Inflammatory macrophage treated with lipopolysaccharide for 4 hours (primary cell): ENCODE results near the gene MSANTD4.
A peak's percentile ranks its signal among the peaks of the same experiment; 100 is the strongest.
"Not testable (repeated sequence)": the region's sequence is repeated elsewhere in the genome, so short reads cannot be mapped to it uniquely, and the experiment has no call there.

Experiments
- DNase-seq: peaks from one replicate; pipeline ENCODE4 v3.0.0-alpha.2; 2020

Gene MSANTD4

GRCh38 chr11:106012744-106013143 is 9.3 kb downstream of the MSANTD4 start:
- peak; percentile 67 for DNase-seq

GRCh38 chr11:106011481-106011880 is 10.6 kb downstream of the MSANTD4 start:
- no peak for DNase-seq

GRCh38 chr11:106003094-106003493 is 18.9 kb downstream of the MSANTD4 start:
- not testable (repeated sequence) for DNase-seq

GRCh38 chr11:106001304-106002012 is 20.6 kb downstream of the MSANTD4 start:
- no peak for DNase-seq

GRCh38 chr11:105991888-105992287 is 30.2 kb downstream of the MSANTD4 start:
- no peak for DNase-seq

GRCh38 chr11:105989124-105989523 is 32.9 kb downstream of the MSANTD4 start:
- DNase-seq, result no peak

- DNase-seq, result no peak
Measured at GRCh38 chr11:105988197-105988596, 33.8 kb downstream of the MSANTD4 start.

GRCh38 chr11:105986554-105986953 is 35.5 kb downstream of the MSANTD4 start:
- no peak for DNase-seq

- no peak for DNase-seq
Measured at GRCh38 chr11:105979997-105980703, 41.9 kb downstream of the MSANTD4 start.

- DNase-seq, result no peak
Measured at GRCh38 chr11:105975128-105975527, 46.9 kb downstream of the MSANTD4 start.

GRCh38 chr11:105969756-105970155 is 52.3 kb downstream of the MSANTD4 start:
- DNase-seq, result no peak

GRCh38 chr11:105968021-105968697 is 53.9 kb downstream of the MSANTD4 start:
- DNase-seq, result no peak

GRCh38 chr11:105960252-105961245 is 61.5 kb downstream of the MSANTD4 start:
- no peak for DNase-seq
